Endometrial microvascular endothelial cells (primary cell): Measurements from ENCODE around the gene ZC3H8. TPM values are rescaled to one million over a fixed set of nuclear protein-coding genes. Genes with fewer than 3 reads are reported as not detected.

Experiments
- in situ Hi-C: cut with HindIII; loops from 2 replicates; pipeline ENCODE4 v1.10.0; 2017; ENCODE audit warnings: low sequenced_read_pairs, low pct_unique_long_range_greater_than_20kb; ENCODE audit errors: inconsistent ontology term
- total RNA-seq: library from RNA; depleted of rRNA; stranded (reverse); fragments of >200 nt; gene quantifications from one replicate; pipeline ENCODE4 v1.2.3, GENCODE V29; 2015; ENCODE audit errors: inconsistent ontology term

The ZC3H8 gene
- total RNA-seq, 1 donor from 2014 or later, result 2.0 TPM

- in situ Hi-C loops, result no loop called here
These were observed 53.0 kb downstream of the ZC3H8 start for GRCh38 chr2:112201696-112202430.

GRCh38 chr2:112199188-112199587, 55.7 kb downstream of the ZC3H8 start:
- in situ Hi-C loops, result no loop called here

GRCh38 chr2:112198780-112199179, 56.1 kb downstream of the ZC3H8 start:
- in situ Hi-C loops, result no loop called here

GRCh38 chr2:112197868-112198267, 57.0 kb downstream of the ZC3H8 start:
- in situ Hi-C loops, result no loop called here

- in situ Hi-C loops, result no loop called here
These were observed 58.9 kb downstream of the ZC3H8 start for GRCh38 chr2:112195950-112196349.

- in situ Hi-C loops, result no loop called here
These were observed 59.6 kb downstream of the ZC3H8 start for GRCh38 chr2:112195167-112195766.

- in situ Hi-C loops, result no loop called here
These were observed 60.4 kb downstream of the ZC3H8 start for GRCh38 chr2:112194482-112194881.

- in situ Hi-C loops, result no loop called here
These were observed 60.8 kb downstream of the ZC3H8 start for GRCh38 chr2:112194028-112194427.

GRCh38 chr2:112189001-112189556, 65.8 kb downstream of the ZC3H8 start:
- in situ Hi-C loops, result no loop called here

- in situ Hi-C loops, result no loop called here
These were observed 66.8 kb downstream of the ZC3H8 start for GRCh38 chr2:112187805-112188596.

GRCh38 chr2:112187046-112187715, 67.7 kb downstream of the ZC3H8 start:
- in situ Hi-C loops, result no loop called here

- in situ Hi-C loops, result no loop called here
These were observed 69.7 kb downstream of the ZC3H8 start for GRCh38 chr2:112185131-112185530.

- in situ Hi-C loops, result no loop called here
These were observed 70.7 kb downstream of the ZC3H8 start for GRCh38 chr2:112184121-112184520.

GRCh38 chr2:112183327-112184025, 71.4 kb downstream of the ZC3H8 start:
- in situ Hi-C loops, result no loop called here

- in situ Hi-C loops, result no loop called here
These were observed 72.2 kb downstream of the ZC3H8 start for GRCh38 chr2:112182581-112183034.

GRCh38 chr2:112181571-112182290, 73.1 kb downstream of the ZC3H8 start:
- in situ Hi-C loops, result no loop called here

GRCh38 chr2:112175958-112176573, 78.8 kb downstream of the ZC3H8 start:
- in situ Hi-C loops, result no loop called here
